BE2C (cell line): ENCODE results near the gene WDR12.

Source experiments
- DNase-seq: peaks from one replicate; pipeline ENCODE4 v3.0.0-alpha.2; 2020
- H3K27me3 ChIP-seq: fragments of 250-450 bp; sonication (Bioruptor Pico); 2 replicates; pipeline ENCODE4 v1.5.1; 2020; ENCODE audit warnings: mild to moderate bottlenecking
- H3K36me3 ChIP-seq: fragments of 250-450 bp; sonication (Bioruptor Pico); 2 replicates; pipeline ENCODE4 v1.5.1; 2020; ENCODE audit warnings: mild to moderate bottlenecking
- H3K4me1 ChIP-seq: fragments of 250-450 bp; sonication (Bioruptor Pico); 2 replicates; pipeline ENCODE4 v1.5.1; 2020
- H3K4me3 ChIP-seq: 2 replicates; pipeline ENCODE4 v1.5.1; 2011; ENCODE audit warnings: low read depth, low read length
- H3K9me3 ChIP-seq: fragments of 250-450 bp; sonication (Bioruptor Pico); 2 replicates; pipeline ENCODE4 v1.5.1; 2020
- TF ChIP-seq, protein P1 (sequence below): IDR thresholded peaks from 2 replicates; pipeline ENCODE4 v1.5.1; 2012; ENCODE audit warnings: mild to moderate bottlenecking, low read depth, low read length

The WDR12 gene

DNA sequence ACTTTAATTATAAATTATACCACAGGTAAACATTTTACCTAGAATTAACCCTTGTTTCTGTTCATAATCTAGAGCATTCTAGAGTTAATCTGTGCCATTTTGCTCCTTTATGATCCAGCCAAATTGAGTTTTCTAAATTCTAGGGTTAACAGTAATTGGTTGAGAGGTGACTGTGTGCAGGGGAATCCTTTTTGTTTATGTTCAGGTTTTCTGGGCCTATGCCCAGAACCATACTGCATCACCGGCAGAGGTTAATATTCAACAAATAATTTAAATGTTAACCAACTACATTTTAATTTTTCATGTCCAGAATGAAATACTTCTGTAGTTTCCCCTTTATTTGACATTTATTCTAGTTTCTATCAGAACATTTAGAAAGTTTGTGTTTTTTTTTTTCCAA, 32.9 kb upstream of the WDR12 start:
- H3K4me3 ChIP-seq: no peak overlapping the region
- no peaks in the 10 kb centered on the region for H3K36me3 ChIP-seq
- H3K27me3 ChIP-seq: no peaks in the 10 kb centered on the region
- no peaks in the 10 kb centered on the region for H3K9me3 ChIP-seq
- no peak for DNase-seq
- no peaks in the 10 kb centered on the region for H3K4me1 ChIP-seq
- TF ChIP-seq, protein P1, sequence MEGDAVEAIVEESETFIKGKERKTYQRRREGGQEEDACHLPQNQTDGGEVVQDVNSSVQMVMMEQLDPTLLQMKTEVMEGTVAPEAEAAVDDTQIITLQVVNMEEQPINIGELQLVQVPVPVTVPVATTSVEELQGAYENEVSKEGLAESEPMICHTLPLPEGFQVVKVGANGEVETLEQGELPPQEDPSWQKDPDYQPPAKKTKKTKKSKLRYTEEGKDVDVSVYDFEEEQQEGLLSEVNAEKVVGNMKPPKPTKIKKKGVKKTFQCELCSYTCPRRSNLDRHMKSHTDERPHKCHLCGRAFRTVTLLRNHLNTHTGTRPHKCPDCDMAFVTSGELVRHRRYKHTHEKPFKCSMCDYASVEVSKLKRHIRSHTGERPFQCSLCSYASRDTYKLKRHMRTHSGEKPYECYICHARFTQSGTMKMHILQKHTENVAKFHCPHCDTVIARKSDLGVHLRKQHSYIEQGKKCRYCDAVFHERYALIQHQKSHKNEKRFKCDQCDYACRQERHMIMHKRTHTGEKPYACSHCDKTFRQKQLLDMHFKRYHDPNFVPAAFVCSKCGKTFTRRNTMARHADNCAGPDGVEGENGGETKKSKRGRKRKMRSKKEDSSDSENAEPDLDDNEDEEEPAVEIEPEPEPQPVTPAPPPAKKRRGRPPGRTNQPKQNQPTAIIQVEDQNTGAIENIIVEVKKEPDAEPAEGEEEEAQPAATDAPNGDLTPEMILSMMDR: no peak

DNA sequence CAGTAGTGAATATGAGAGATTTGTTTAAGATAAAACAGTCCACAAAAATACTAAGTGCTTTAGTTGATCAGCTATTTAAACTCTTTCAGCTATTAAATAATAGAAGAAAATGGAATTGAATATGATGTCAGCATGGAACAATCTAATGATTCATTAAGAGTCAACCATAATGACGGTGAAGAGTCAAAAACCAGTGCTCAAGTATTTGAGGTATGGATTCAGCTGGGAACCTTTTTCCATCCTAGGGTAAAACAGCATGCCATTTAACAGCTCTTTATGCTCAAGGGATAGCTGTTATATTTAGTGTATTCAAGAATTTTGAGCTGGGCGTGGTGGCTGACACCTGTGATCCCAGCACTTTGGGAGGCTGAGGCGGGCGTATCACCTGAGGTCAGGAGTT, 30.3 kb upstream of the WDR12 start:
- Histone ChIP-seq H3K36me3 (no peaks in the 10 kb centered on the region), H3K9me3 (no peaks in the 10 kb centered on the region), H3K4me3 (no peak overlapping the region), H3K4me1 (no peaks in the 10 kb centered on the region), H3K27me3 (no peaks in the 10 kb centered on the region)
- DNase-seq: no peak
- TF ChIP-seq, protein P1: no peak

DNA sequence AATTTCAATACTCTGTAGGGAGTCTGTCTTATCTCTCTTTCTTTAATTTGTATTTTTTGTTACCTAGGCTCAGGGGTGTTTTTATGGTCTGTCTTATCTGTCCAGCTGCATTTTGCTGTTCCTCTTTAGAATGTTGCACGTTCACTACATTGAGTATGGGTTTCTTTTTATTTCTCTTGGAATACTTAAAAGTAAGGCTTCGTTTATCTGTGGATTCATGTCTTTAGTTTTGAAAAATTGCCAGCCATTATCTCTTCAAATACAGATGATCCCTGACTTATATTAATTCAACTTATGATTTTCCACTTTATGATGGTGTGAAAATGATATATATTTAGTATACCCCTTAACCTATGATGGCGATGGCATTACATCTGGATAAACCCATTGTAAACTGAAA, 27.5 kb upstream of the WDR12 start:
- TF ChIP-seq, protein P1: no peak
- no peaks in the 10 kb centered on the region for H3K9me3 ChIP-seq
- no peaks in the 10 kb centered on the region for H3K27me3 ChIP-seq
- H3K4me1 ChIP-seq: no peaks in the 10 kb centered on the region
- no peak for DNase-seq
- no peak overlapping the region for H3K4me3 ChIP-seq
- no peaks in the 10 kb centered on the region for H3K36me3 ChIP-seq

DNA sequence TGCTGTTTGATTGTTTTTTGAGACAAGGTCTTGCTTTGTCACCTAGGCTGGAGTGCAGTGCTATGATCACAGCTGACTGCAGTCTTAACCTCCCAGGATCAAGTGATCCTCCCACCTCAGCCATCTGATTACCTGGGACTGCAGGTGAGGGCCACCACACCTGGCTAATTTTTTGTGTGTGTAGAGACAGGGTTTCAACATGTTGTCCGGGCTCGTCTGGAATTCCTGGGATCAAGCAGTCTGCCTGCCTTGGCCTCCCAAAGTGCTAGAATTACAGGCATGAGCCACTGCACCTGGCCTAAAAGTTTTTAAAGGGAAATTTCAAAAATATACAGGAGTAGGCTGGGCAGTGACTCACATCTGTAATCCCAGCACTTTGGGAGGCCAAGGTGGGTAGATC, 23.0 kb upstream of the WDR12 start:
- H3K4me3 ChIP-seq: no peak overlapping the region

DNA sequence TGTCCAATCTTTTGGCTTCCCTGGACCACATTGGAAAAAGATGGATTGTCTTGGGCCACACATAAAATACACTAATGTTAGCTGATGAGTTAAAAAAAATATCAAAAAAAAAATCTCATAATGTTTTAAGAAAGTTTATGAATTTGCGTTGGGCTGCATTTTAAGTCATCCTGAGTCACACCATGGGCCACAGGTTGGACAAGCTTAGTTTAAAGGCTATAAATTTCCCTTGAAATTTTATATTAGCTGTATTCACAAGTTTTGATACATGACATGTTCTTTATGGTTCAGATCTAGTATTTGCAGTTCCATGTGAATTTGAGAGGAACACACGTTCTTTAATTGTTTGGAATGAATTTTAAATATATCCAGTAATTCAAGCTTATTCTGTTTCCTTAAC, 22.5 kb upstream of the WDR12 start:
- no peak for DNase-seq
- Histone ChIP-seq H3K36me3 (no peaks in the 10 kb centered on the region), H3K27me3 (no peaks in the 10 kb centered on the region), H3K4me3 (no peak overlapping the region), H3K9me3 (no peaks in the 10 kb centered on the region), H3K4me1 (no peaks in the 10 kb centered on the region)
- TF ChIP-seq, protein P1: no peak

More for the DNA sequence above, 23.0 kb upstream of the WDR12 start:
- no peak for DNase-seq
- H3K36me3 ChIP-seq: no peaks in the 10 kb centered on the region
- no peaks in the 10 kb centered on the region for H3K4me1 ChIP-seq
- TF ChIP-seq, protein P1: no peak
- no peaks in the 10 kb centered on the region for H3K9me3 ChIP-seq
- H3K27me3 ChIP-seq: no peaks in the 10 kb centered on the region

DNA sequence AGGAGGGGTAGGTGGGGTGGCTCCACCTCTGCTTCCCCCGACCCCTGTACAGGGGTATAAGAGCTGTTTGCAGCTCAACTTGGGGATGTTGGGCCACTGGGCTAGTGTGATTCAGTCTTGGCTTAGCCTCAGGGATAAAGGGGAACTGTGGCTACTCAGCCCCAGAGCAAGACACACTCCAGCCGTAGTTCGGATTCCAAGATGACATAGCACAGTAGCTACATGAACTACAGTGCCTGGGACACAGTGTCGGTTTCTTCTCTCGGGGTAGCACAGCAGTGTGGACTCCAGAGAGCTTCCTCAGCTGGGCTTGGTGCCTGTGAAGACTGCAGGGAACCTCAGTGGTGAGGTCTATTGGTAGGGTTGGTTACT, 21.7 kb upstream of the WDR12 start:
- no peak overlapping the region for H3K4me3 ChIP-seq
- no peaks in the 10 kb centered on the region for H3K9me3 ChIP-seq
- H3K4me1 ChIP-seq: no peaks in the 10 kb centered on the region
- TF ChIP-seq, protein P1: no peak
- no peaks in the 10 kb centered on the region for H3K27me3 ChIP-seq
- H3K36me3 ChIP-seq: no peaks in the 10 kb centered on the region
- no peak for DNase-seq
